ENCODE results near the gene PLXNC1. TPM values are rescaled to one million over a fixed set of nuclear protein-coding genes. Genes with fewer than 3 reads are reported as not detected.

PLXNC1 gene
- total and polyA plus RNA-seq, 8 donors: 0.40 to 16.5 (median 2.6) TPM

DNA sequence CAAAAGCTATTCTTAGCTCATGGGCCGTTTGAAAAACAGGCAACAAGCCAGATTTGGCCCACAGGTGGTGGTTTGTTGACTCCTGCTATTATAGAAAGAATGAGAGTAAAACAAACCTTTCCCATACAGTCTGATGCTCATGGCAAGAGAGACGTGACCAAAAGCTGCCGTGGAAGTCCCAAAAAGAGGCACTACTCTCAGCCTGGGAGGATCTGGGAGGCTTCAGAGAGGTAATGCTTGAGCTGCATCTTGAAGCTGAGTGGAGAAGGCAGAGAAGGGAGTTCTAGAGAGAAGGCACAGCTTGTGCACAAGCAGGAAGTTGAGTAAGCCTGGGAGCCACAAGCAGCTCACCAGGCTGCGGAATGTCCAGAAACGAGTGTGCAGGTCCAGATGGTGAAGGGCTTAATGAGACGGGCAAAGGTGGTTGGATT, 9.6 kb downstream of the PLXNC1 start:
- intact Hi-C loops (cut with DNase I; ENCODE audit: low total_unique reads): no loop called here
- 45 to 64% (median 54%) methylated on average over 6 of the region's 6 CpGs for WGBS, 5 donors
- Histone ChIP-seq H3K36me3 (no peaks in the 10 kb centered on the region), H3K4me3 (no peak overlapping the region), H3K27me3 (peaks cover 0 to 17% (median 0%) of the 10 kb centered on the region in 3 donors), H3K27ac (peak overlapping the region in 1 of 5 donors; percentile 15), H3K9me3 (no peaks in the 10 kb centered on the region), H3K4me1 (no peaks in the 10 kb centered on the region)
- DNase-seq: no peak
- TF ChIP-seq POLR2A (IDR thresholded peaks at IDR 0.05): no peak
- no peak for TF ChIP-seq EP300 (IDR thresholded peaks at IDR 0.05)
- no peak for TF ChIP-seq POLR2AphosphoS5 (IDR thresholded peaks at IDR 0.05)
- TF ChIP-seq, protein P1, sequence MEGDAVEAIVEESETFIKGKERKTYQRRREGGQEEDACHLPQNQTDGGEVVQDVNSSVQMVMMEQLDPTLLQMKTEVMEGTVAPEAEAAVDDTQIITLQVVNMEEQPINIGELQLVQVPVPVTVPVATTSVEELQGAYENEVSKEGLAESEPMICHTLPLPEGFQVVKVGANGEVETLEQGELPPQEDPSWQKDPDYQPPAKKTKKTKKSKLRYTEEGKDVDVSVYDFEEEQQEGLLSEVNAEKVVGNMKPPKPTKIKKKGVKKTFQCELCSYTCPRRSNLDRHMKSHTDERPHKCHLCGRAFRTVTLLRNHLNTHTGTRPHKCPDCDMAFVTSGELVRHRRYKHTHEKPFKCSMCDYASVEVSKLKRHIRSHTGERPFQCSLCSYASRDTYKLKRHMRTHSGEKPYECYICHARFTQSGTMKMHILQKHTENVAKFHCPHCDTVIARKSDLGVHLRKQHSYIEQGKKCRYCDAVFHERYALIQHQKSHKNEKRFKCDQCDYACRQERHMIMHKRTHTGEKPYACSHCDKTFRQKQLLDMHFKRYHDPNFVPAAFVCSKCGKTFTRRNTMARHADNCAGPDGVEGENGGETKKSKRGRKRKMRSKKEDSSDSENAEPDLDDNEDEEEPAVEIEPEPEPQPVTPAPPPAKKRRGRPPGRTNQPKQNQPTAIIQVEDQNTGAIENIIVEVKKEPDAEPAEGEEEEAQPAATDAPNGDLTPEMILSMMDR (IDR thresholded peaks at IDR 0.05): no peak

DNA sequence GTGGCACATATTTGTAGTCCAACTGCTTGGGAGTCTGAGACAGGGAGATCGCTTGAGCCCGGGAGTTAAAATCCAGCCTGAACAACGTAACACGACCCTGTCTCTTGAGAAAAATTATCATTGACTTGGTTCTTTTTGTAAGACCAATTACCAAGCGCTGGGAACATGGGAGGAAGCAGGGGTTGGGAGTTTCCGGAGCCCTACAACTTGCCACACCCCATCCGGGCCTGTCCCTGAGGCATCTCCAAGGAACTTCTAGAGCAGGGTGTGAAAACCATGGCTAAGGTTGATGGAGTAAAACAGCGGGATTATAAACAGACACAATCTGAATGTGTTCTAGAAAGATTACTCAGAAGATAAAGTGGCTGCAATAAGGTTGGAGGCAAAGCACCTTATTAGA, 10.3 kb downstream of the PLXNC1 start:
- no peak for DNase-seq
- H3K4me3 ChIP-seq: no peak overlapping the region

DNA sequence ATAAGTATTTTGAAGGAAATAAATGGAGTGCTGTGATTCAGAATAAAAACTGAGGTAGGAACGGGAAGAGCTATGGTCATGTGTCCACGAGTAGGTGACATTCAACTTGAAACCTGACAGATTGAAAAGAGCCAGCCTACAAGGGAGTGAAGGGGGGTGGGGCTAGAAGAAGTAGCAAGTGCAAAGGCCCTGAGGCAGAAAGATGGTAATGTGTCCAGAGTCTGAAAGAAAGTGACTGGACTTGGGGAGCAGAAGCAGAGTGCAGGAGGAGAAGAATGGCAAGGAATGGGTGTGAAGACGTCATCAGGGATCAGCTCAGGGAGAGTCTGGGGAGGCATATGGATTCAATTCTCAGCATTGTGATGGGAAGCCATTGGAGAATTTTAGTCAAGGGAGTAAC, 13.7 kb downstream of the PLXNC1 start:
- Histone ChIP-seq H3K9me3 (no peaks in the 10 kb centered on the region), H3K36me3 (no peaks in the 10 kb centered on the region), H3K4me1 (no peaks in the 10 kb centered on the region), H3K4me3 (no peak overlapping the region), H3K27me3 (peaks cover 0 to 10% (median 0%) of the 10 kb centered on the region in 3 donors), H3K27ac (no peak overlapping the region)
- intact Hi-C loops (cut with DNase I; ENCODE audit: low total_unique reads): no loop called here
- WGBS, 5 donors: 89 to 93% (median 92%) methylated on average over 3 of the region's 3 CpGs
- TF ChIP-seq EP300 (IDR thresholded peaks at IDR 0.05) (no peak), POLR2A (IDR thresholded peaks at IDR 0.05) (no peak), POLR2AphosphoS5 (IDR thresholded peaks at IDR 0.05) (no peak)
- TF ChIP-seq, protein P1 (IDR thresholded peaks at IDR 0.05): no peak
- DNase-seq: no peak

More for the DNA sequence above, 10.3 kb downstream of the PLXNC1 start:
- peaks cover 0 to 11% (median 0%) of the 10 kb centered on the region in 3 donors for H3K27me3 ChIP-seq
- 89 to 92% (median 92%) methylated on average over 8 of the region's 8 CpGs for WGBS, 5 donors
- H3K4me1 ChIP-seq: no peaks in the 10 kb centered on the region
- H3K9me3 ChIP-seq: no peaks in the 10 kb centered on the region
- TF ChIP-seq POLR2A (IDR thresholded peaks at IDR 0.05): no peak
- no peak for TF ChIP-seq EP300 (IDR thresholded peaks at IDR 0.05)
- no peak for TF ChIP-seq POLR2AphosphoS5 (IDR thresholded peaks at IDR 0.05)
- TF ChIP-seq, protein P1 (IDR thresholded peaks at IDR 0.05): no peak
- peak overlapping the region in 1 of 5 donors; percentile 15 for H3K27ac ChIP-seq
- intact Hi-C loops (cut with DNase I; ENCODE audit: low total_unique reads): no loop called here
- no peaks in the 10 kb centered on the region for H3K36me3 ChIP-seq

DNA sequence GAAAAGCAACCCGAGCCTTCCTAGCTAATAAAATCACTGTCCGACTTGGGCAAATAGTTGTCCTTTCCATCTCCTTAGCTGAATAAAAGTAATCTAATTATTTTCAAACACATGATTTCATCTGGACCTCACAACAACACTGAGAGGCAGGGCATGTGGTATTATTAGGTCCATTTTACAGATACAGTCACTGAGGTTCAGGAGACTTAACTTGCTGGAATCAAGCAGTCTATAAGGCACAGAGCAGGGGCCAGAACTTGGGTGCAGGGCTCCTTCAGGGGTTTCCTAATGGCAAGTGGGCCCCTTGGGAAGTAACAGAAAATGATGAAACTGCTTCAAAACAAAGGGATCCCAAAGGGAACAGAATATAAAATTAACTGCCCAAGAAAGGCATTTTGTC, 15.5 kb downstream of the PLXNC1 start:
- Histone ChIP-seq H3K4me3 (no peak overlapping the region), H3K4me1 (no peaks in the 10 kb centered on the region), H3K36me3 (no peaks in the 10 kb centered on the region), H3K27me3 (peaks cover 0 to 8% (median 0%) of the 10 kb centered on the region in 3 donors), H3K9me3 (no peaks in the 10 kb centered on the region), H3K27ac (no peak overlapping the region)
- DNase-seq: no peak
- 88 to 95% (median 91%) methylated on average over 2 of the region's 2 CpGs for WGBS, 5 donors
- no peak for TF ChIP-seq POLR2AphosphoS5 (IDR thresholded peaks at IDR 0.05)
- TF ChIP-seq POLR2A (IDR thresholded peaks at IDR 0.05): no peak
- TF ChIP-seq, protein P1 (IDR thresholded peaks at IDR 0.05): no peak
- intact Hi-C loops (cut with DNase I; ENCODE audit: low total_unique reads): no loop called here
